ENCODE results near the gene LOC128125822.
"Not testable (repeated sequence)": the region's sequence is repeated elsewhere in the genome, so short reads cannot be mapped to it uniquely, and the experiment has no call there.

Gene LOC128125822

GRCh38 chr6:63581355-63582013, 9.2 kb downstream of the LOC128125822 start:
- DNase-seq (ENCODE audit: low read depth): no peak
- no peak for TF ChIP-seq CTCF (IDR thresholded peaks at IDR 0.05; ENCODE audit: control insufficient read depth, extremely low read depth, insufficient read depth)
- H3K4me3 ChIP-seq (ENCODE audit: low read depth, low read length): no peak overlapping the region

- no peak for TF ChIP-seq CTCF (IDR thresholded peaks at IDR 0.05; ENCODE audit: control insufficient read depth, extremely low read depth, insufficient read depth)
- H3K4me3 ChIP-seq (ENCODE audit: low read depth, low read length): no peak overlapping the region
- no peak for DNase-seq (ENCODE audit: low read depth)
Measured at GRCh38 chr6:63582579-63583231, 10.4 kb downstream of the LOC128125822 start.

GRCh38 chr6:63584125-63584514, 11.8 kb downstream of the LOC128125822 start:
- no peak overlapping the region for H3K4me3 ChIP-seq (ENCODE audit: low read depth, low read length)
- TF ChIP-seq CTCF (IDR thresholded peaks at IDR 0.05; ENCODE audit: control insufficient read depth, extremely low read depth, insufficient read depth): no peak
- DNase-seq (ENCODE audit: low read depth): no peak

GRCh38 chr6:63584566-63584965, 12.3 kb downstream of the LOC128125822 start:
- DNase-seq (ENCODE audit: low read depth): no peak
- TF ChIP-seq CTCF (IDR thresholded peaks at IDR 0.05; ENCODE audit: control insufficient read depth, extremely low read depth, insufficient read depth): no peak
- no peak overlapping the region for H3K4me3 ChIP-seq (ENCODE audit: low read depth, low read length)

GRCh38 chr6:63585652-63586051, 13.4 kb downstream of the LOC128125822 start:
- not testable (repeated sequence) for H3K4me3 ChIP-seq (ENCODE audit: low read depth, low read length); DNase-seq (ENCODE audit: low read depth)

GRCh38 chr6:63589952-63590411, 17.7 kb downstream of the LOC128125822 start:
- H3K4me3 ChIP-seq (ENCODE audit: low read depth, low read length): no peak overlapping the region
- TF ChIP-seq CTCF (IDR thresholded peaks at IDR 0.05; ENCODE audit: control insufficient read depth, extremely low read depth, insufficient read depth): no peak
- no peak for DNase-seq (ENCODE audit: low read depth)

GRCh38 chr6:63592886-63593285, 20.6 kb downstream of the LOC128125822 start:
- H3K4me3 ChIP-seq (ENCODE audit: low read depth, low read length): no peak overlapping the region
- DNase-seq (ENCODE audit: low read depth): no peak
- no peak for TF ChIP-seq CTCF (IDR thresholded peaks at IDR 0.05; ENCODE audit: control insufficient read depth, extremely low read depth, insufficient read depth)

All from LNCaP clone FGC (cell line).